Measurements from ENCODE around the gene BRD4.

The BRD4 gene

GRCh38 chr19:15307169-15307568 lies 25.2 kb downstream of the BRD4 start:
- DNase-seq, result no peak

GRCh38 chr19:15305582-15306334 lies 26.6 kb downstream of the BRD4 start:
- DNase-seq, result no peak

- peak in 1 of 2 experiments; percentile 10 for DNase-seq
Observed at GRCh38 chr19:15304140-15304705, 28.1 kb downstream of the BRD4 start.

GRCh38 chr19:15303105-15303780 lies 29.1 kb downstream of the BRD4 start:
- DNase-seq, result no peak

- DNase-seq, result no peak
Observed at GRCh38 chr19:15300533-15301197, 31.7 kb downstream of the BRD4 start.

- DNase-seq, result no peak
Observed at GRCh38 chr19:15299568-15300409, 32.5 kb downstream of the BRD4 start.

GRCh38 chr19:15298847-15299567 lies 33.3 kb downstream of the BRD4 start:
- no peak for DNase-seq

GRCh38 chr19:15297416-15298224 lies 34.7 kb downstream of the BRD4 start:
- no peak for DNase-seq

GRCh38 chr19:15296841-15297415 lies 35.4 kb downstream of the BRD4 start:
- no peak for DNase-seq

GRCh38 chr19:15296353-15296752 lies 36.0 kb downstream of the BRD4 start:
- DNase-seq, result no peak

GRCh38 chr19:15294561-15294990 lies 37.8 kb downstream of the BRD4 start:
- no peak for DNase-seq

- no peak for DNase-seq
Observed at GRCh38 chr19:15293781-15294491, 38.4 kb downstream of the BRD4 start.

GRCh38 chr19:15292847-15293582 lies 39.3 kb downstream of the BRD4 start:
- no peak for DNase-seq

GRCh38 chr19:15292140-15292539 lies 40.2 kb downstream of the BRD4 start:
- DNase-seq, result no peak

GRCh38 chr19:15291548-15292021 lies 40.8 kb downstream of the BRD4 start:
- DNase-seq, result no peak

- no peak for DNase-seq
Observed at GRCh38 chr19:15291089-15291488, 41.2 kb downstream of the BRD4 start.

GRCh38 chr19:15290166-15290565 lies 42.2 kb downstream of the BRD4 start:
- DNase-seq, result no peak

GRCh38 chr19:15289673-15290072 lies 42.7 kb downstream of the BRD4 start:
- DNase-seq, result no peak

Data from stimulated activated CD4-positive, alpha-beta T cell treated with anti-CD3 and anti-CD28 coated beads, Interleukin-4, amount 100 ng/mL, for 4 hours (primary cell).